ELF-1 (cell line): ENCODE data around the gene HOXD8.

Experiments
- DNase-seq: peaks from one replicate; pipeline ENCODE4 v3.0.0-alpha.2; 2016; ENCODE audit warnings: low read depth, low spot score

Gene HOXD8

DNA sequence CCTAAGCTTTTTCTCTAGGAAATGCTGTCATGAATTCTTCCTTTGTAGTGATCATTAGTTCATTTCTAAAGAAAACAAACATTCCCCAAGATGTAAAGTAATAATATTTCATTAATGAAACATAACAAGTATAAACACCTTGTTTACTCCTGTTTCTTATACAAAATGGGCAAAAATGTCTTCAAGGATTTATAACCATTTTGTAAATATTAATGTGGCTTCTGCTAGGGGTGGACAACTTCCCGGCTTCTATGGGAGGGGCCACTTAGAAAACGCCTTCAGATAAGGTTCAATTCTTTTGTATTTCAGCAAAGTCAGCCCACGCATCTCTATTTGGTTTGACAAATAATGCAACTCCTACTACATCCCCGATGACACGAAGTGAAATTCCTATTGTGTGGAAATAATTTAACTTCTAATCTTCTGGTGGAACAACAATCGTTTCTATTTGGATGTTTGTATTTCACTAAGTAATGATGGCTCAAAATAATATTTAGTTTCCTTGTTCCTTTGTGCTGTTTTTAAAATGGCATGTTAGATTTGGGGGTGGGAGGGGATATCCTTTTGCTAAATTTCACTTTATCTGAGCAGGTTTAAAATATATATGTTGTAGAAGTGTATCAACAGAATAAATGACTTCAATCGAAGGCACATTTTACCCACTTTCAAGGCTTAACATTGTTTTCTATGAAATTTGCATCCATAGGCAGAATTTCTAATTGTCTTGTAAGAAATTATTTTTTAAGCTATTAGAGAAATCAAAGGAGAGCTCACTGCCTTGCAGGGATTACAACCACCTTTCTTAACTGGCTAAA, 44.3 kb downstream of the HOXD8 start:
- no peak for DNase-seq

DNA sequence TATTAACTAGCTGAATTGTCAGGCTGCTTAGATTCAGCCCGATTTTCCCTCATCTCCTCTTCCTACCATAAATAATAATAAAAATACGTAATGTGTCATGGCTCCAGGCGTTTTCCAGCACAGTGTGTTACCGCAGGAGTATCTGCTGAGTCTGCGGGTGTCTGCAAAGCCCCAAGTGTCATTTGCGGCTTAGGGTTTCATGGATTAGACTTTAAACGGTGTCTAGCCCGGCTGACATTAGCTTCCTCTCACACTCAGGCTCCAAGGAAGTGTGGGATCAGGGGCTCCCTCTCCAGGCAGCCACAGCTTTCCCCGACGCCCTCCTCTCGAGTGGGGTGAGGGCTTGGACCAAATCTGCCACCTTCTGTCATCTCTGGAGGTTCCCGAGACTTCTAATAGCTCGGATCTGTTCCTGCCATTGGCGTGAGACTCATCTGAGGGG, 44.9 kb downstream of the HOXD8 start:
- no peak for DNase-seq

DNA sequence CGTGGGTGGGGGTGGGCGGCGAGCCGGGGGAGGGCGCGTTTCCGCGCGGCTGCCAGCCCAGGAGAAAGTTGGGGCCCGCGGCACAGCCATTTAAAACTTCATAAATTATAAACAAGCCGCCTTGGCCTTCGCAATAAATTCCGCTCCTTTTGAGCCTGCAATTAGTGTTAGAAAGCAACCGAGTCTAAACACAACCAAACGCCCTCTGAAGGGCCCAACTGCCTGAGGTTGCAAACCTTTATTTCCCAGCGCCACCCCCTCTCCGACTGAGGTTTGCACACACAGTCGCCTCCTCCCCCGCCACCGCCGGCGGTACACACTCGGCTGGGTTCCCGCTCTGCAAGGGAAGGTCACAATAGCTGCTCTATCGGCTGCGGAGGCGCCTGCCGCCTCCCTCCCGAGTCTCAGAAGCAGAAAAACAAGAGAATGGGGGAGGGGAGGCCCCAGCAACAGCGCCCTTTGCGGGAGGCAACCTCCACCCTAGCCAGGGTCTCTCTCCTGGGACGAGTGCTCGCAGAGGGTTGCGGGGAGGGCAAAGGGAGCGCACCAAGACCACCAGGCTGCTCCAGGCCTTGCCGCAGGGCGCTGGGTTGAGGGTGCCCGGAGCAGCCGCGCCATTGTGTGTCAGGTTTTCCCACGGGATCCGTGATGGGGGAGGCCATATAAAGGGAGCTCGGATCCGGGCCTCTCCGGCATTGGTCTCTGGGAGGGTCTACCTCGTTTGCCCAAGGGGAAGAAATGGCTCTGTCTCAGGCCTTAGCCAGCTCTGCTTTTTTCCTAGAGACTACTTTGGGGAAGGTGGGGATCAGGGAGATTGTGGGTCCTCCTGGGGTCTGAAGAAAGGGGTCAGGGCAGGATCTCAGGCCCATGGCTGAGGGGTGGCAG, 45.6 kb downstream of the HOXD8 start:
- DNase-seq, result peak; percentile 88

DNA sequence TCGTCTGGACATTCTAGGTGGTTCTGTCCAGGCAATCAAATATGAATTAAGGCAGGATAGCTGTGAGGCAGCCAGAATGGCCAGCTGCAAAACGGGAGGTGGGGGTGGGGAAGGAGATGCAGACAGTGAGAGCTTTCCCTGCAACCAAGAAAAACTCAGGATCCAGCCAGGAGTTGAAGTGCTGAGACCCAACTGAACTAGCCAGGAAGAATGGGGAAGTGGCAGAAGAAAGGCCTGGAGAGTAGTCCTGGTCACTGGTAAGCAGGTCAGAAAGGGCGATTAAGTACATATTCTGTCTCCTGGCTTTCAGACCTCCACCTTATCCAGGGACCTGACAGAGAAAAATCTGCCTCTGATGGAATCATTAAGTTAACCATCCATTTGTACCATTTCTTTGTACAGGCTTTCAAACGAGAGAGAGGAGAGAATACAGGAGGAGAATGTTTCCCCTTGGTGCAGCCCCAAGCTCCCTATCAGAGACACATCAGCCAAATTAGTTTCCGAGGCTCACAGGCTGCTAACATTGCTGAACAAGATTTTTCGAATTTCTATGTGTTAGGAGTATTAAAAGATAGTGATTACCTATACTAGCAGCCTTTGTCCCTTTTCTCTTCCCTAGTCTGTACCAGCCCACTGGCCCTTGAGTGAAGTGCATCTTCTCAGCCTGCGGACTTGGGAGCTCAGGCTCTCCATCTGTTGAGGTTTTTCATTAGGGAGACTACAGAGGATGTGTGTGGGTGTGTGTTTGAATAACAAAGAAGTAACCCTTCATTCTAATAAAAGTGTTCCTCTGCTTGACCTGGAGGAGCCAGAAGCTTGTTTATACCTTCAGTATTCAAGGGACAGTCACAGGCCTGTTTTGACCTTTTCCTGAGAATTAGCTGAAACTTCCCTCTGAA, 46.5 kb downstream of the HOXD8 start:
- peak; percentile 11 for DNase-seq

DNA sequence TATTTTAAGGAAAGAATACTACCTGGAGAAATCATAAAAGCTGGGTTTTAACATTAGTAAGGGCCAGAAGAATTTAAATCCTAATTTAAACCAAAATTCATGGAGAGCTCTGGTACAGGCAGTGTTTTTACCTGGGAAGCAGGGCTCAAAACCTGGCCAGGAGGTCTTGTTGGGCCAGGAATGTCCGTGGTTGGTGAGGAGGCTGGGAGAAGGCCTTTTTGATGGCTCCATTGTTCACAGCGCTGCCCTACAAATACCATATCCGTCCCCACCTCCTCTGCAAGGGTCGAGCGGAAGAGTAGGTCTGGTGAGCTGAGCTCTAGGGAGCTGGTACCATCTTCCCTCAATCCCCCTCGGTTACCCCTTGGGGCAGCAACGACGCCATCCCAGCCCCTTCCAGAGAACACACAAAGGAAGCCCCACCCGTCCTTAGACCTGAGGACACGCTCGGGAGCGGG, 48.1 kb downstream of the HOXD8 start:
- no peak for DNase-seq

DNA sequence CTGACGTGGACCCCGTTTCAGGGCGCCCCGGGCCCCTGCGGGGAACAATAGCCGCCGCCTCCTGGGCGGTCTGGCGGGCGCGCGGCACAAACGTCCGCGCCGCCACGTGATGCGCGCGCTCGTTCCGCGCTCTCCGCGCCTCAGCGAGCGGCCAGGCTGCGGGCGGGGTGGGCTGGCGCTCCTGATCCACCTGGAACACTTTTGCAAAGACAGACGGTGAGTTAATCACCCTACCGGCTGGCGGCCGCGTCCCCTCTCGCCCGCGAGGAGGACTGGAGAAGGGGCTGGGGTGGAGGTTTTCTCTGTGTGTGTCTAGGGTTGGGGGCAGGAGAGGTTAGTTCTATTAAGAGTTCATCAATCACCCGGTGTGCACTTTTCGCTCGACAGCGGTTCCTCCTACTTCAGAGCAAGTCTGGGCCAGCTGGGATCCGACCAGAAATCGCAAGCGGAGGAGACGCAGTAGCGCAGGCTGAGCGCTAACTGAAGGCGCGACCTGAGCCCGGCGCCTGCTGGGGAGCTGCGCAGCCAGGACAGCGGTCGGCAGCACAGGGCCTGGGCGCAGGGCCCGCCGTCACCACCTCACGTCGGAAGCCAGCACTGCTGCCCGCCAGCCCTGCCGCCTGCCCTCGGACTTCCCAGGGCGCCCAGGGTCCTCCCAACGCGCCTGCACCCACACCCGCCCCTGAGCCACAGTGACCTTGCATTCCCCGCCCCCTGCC, 48.7 kb downstream of the HOXD8 start:
- DNase-seq, result peak; percentile 77

DNA sequence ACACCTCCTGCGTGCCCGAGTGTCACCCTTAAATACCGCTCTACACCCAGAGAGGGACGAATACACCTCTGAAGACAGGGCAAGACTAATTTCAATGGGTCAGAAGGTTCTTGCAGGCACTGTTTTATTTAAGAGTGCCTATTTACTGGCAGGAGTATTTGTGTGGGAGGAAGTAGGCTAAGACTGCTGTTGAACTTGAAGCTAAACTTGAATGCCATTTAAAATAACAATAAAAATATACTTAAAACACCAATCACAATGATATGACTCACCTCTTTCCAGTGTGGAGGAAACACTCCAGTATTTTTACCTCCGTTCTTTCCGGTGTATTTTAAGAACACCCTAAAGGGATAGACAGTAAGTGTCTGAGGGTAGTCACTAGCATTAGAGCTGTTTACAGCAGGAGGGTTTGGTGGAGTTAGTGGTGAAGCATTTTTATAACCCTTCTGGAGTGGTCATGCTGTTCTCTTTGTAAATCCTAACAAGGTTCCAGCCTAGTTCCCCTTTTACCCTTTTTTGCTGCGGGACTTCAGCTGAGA, 49.3 kb downstream of the HOXD8 start:
- DNase-seq, result peak; percentile 8

DNA sequence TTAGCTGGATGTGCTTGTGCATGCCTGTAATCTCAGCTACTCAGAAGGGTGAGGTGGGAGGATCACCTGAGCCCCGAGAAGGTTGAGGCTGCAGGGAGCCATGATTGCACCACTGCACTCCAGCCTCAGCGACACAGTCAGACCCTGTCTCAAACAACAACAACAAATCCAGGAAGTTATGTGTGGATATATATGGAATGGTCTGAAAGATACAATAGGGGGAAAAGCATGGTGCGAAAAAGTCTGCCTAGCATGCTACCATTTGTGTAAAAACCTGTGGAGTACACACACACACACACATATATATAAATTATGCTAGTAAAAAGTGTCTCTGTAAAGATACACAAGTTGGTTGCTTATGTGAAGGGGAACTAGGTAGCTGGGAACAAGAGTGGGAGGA, 52.0 kb downstream of the HOXD8 start:
- no peak for DNase-seq
